Tibial nerve (tissue), 3 donors: ENCODE measurements around the gene B4GALT6.

Source experiments
- CTCF ChIP-seq, 5 experiments: fragments of 200-600 bp in 3 of 5; fragments of 450-650 bp in 2 of 5; sonication (generic) in 3 of 5; IDR thresholded peaks; one replicate each; pipeline ENCODE4 v1.5.1; 2016 to 2019; ENCODE audit warnings: antibody characterized with exemption in 5 of 5, mild to moderate bottlenecking in 3 of 5, moderate library complexity in 2 of 5
- POLR2A ChIP-seq, 2 donors: fragments of 450-650 bp; IDR thresholded peaks; one replicate each; pipeline ENCODE4 v1.6.1; 2017; ENCODE audit warnings: antibody characterized with exemption in 2 of 2, mild to moderate bottlenecking in 2 of 2, moderate library complexity in 2 of 2

- TF ChIP-seq CTCF (IDR thresholded peaks at IDR 0.05) (no peak), POLR2A (IDR thresholded peaks at IDR 0.05) (no peak)
Observed at GRCh38 chr18:31651369-31651768, 33.0 kb downstream of the B4GALT6 start.
